Lower lobe of right lung (tissue), 2 donors: ENCODE results near the gene SLC38A10. TPM values are rescaled to one million over a fixed set of nuclear protein-coding genes. Genes with fewer than 3 reads are reported as not detected.

Experiments used
- ATAC-seq, 2 donors: fragments of 200-7000 bp; cut with Tn5 transposase; one replicate each; pipeline ENCODE4 v1.9.1; 2020 to 2022; ENCODE audit warnings: mild to moderate bottlenecking in 2 of 2, moderate library complexity in 2 of 2
- DNase-seq: peaks from one replicate; pipeline ENCODE4 v3.0.0-alpha.2; 2020
- H3K27ac ChIP-seq: fragments of 200-600 bp; one replicate; pipeline ENCODE4 v1.8.0; 2022
- H3K27me3 ChIP-seq: fragments of 200-600 bp; one replicate; pipeline ENCODE4 v1.8.0; 2022; ENCODE audit warnings: low read depth
- H3K36me3 ChIP-seq: fragments of 200-600 bp; one replicate; pipeline ENCODE4 v1.8.0; 2022; ENCODE audit warnings: mild to moderate bottlenecking
- H3K4me1 ChIP-seq: fragments of 200-600 bp; one replicate; pipeline ENCODE4 v1.8.0; 2022
- H3K4me3 ChIP-seq: fragments of 200-600 bp; one replicate; pipeline ENCODE4 v1.8.0; 2022; ENCODE audit warnings: mild to moderate bottlenecking
- H3K9me3 ChIP-seq: fragments of 200-600 bp; one replicate; pipeline ENCODE4 v1.8.0; 2022
- CTCF ChIP-seq: fragments of 200-600 bp; IDR thresholded peaks from one replicate; pipeline ENCODE4 v1.8.0; 2022; ENCODE audit warnings: antibody characterized with exemption, mild to moderate bottlenecking
- intact Hi-C: fragments of 100-400 bp; cut with DNase I; formaldehyde crosslinking; loops from one replicate; pipeline ENCODE4 v1.11.0; 2022
- total RNA-seq: library from RNA; stranded (reverse); fragmentation: NEBNext Ultra II Directional; extraction: Animal tissue kit (Norgen Biotek cat#: 25700); gene quantifications from one replicate; pipeline ENCODE4 v1.2.1, GENCODE V29; 2021
- donor health status: DM: no; HTN: yes; CAD: no; lungs with severe emphysema.

SLC38A10 gene
- total RNA-seq, 1 donor from 2014 or later = 98.1 TPM

GRCh38 chr17:81251094-81251708 is 43.9 kb downstream of the SLC38A10 start:
- no peak overlapping the region for H3K4me3 ChIP-seq
- no peaks in the 10 kb centered on the region for H3K27me3 ChIP-seq
- H3K27ac ChIP-seq = no peak overlapping the region
- no peaks in the 10 kb centered on the region for H3K9me3 ChIP-seq
- H3K36me3 ChIP-seq = peaks cover 46% of the 10 kb centered on the region
- intact Hi-C loops = no loop called here
- peaks cover 21% of the 10 kb centered on the region for H3K4me1 ChIP-seq
- DNase-seq = no peak
- no peak for ATAC-seq
- no peak for TF ChIP-seq CTCF

- Histone ChIP-seq H3K27ac (no peak overlapping the region), H3K9me3 (no peaks in the 10 kb centered on the region), H3K36me3 (peaks cover 52% of the 10 kb centered on the region), H3K4me3 (no peak overlapping the region), H3K4me1 (peaks cover 14% of the 10 kb centered on the region), H3K27me3 (no peaks in the 10 kb centered on the region)
- no peak for ATAC-seq
- no peak for TF ChIP-seq CTCF
- DNase-seq = peak; percentile 38
- intact Hi-C loops = no loop called here
These were observed 44.6 kb downstream of the SLC38A10 start for GRCh38 chr17:81250286-81251093.

- no peak overlapping the region for H3K4me3 ChIP-seq
- TF ChIP-seq CTCF = no peak
- DNase-seq (peak; percentile 40), ATAC-seq (no peak)
- H3K9me3 ChIP-seq = no peaks in the 10 kb centered on the region
- H3K27ac ChIP-seq = no peak overlapping the region
- H3K4me1 ChIP-seq = peaks cover 3% of the 10 kb centered on the region
- intact Hi-C loops = no loop called here
- no peaks in the 10 kb centered on the region for H3K27me3 ChIP-seq
- peaks cover 52% of the 10 kb centered on the region for H3K36me3 ChIP-seq
These were observed 45.7 kb downstream of the SLC38A10 start for GRCh38 chr17:81249223-81250040.

GRCh38 chr17:81248649-81249048 is 46.5 kb downstream of the SLC38A10 start:
- intact Hi-C loops = no loop called here
- H3K4me1 ChIP-seq = no peaks in the 10 kb centered on the region
- TF ChIP-seq CTCF = no peak
- no peak overlapping the region for H3K4me3 ChIP-seq
- H3K27me3 ChIP-seq = no peaks in the 10 kb centered on the region
- H3K27ac ChIP-seq = no peak overlapping the region
- peaks cover 52% of the 10 kb centered on the region for H3K36me3 ChIP-seq
- no peaks in the 10 kb centered on the region for H3K9me3 ChIP-seq
- peak; percentile 32 for DNase-seq
- no peak for ATAC-seq

- no peak for TF ChIP-seq CTCF
- H3K36me3 ChIP-seq = peaks cover 46% of the 10 kb centered on the region
- DNase-seq = no peak
- intact Hi-C loops = no loop called here
- no peaks in the 10 kb centered on the region for H3K9me3 ChIP-seq
- H3K4me3 ChIP-seq = no peak overlapping the region
- no peak for ATAC-seq
- H3K27ac ChIP-seq = no peak overlapping the region
- no peaks in the 10 kb centered on the region for H3K27me3 ChIP-seq
- no peaks in the 10 kb centered on the region for H3K4me1 ChIP-seq
These were observed 47.6 kb downstream of the SLC38A10 start for GRCh38 chr17:81247339-81247990.
